Measurements from ENCODE around the gene GJB4. TPM values are rescaled to one million over a fixed set of nuclear protein-coding genes. Genes with fewer than 3 reads are reported as not detected.
A peak's percentile ranks its signal among the peaks of the same experiment; 100 is the strongest.

Gene GJB4
- total and polyA plus RNA-seq, 4 experiments from 2014 or later: not detected

- no peaks in the 10 kb centered on the region for H3K9me3 Mint-ChIP-seq
- no peak overlapping the region for H3K27ac Mint-ChIP-seq
- no peaks in the 10 kb centered on the region for H3K36me3 Mint-ChIP-seq
- peaks cover 0 to 6% (median 4%) of the 10 kb centered on the region in 4 donors for H3K4me1 Mint-ChIP-seq
- H3K27me3 ChIP-seq (ENCODE audit: insufficient read depth, low read length): peaks cover 11% of the 10 kb centered on the region
- H3K4me3 ChIP-seq (ENCODE audit: low read length in 2 of 2): no peak overlapping the region
- no peaks in the 10 kb centered on the region for H3K9me3 ChIP-seq (ENCODE audit: control insufficient read depth in 1 of 2, low read length in 2 of 2)
- no peak for DNase-seq
- peaks cover 8 to 47% of the 10 kb centered on the region in 2 donors for H3K27me3 Mint-ChIP-seq
- H3K4me1 ChIP-seq (ENCODE audit: insufficient read depth, low read length): peaks cover 10% of the 10 kb centered on the region
- no peak overlapping the region for H3K4me3 Mint-ChIP-seq
- no peaks in the 10 kb centered on the region for H3K36me3 ChIP-seq (ENCODE audit: insufficient read depth, low read length)
- H3K27ac ChIP-seq (ENCODE audit: low read depth, low read length): no peak overlapping the region
- intact Hi-C loops (cut with micrococcal nuclease): no loop called here
- CTCF ChIA-PET (ENCODE audit: partially characterized antibody): interaction anchor here (1.2 kb wide), 1 partner anchor 9 kb away, joined by 3 read pairs; no protein-coding TSS in a partner anchor
- POLR2A ChIA-PET (ENCODE audit: partially characterized antibody): no interaction called here
Observed at GRCh38 chr1:34785231-34785874, 25.8 kb downstream of the GJB4 start.

DNA sequence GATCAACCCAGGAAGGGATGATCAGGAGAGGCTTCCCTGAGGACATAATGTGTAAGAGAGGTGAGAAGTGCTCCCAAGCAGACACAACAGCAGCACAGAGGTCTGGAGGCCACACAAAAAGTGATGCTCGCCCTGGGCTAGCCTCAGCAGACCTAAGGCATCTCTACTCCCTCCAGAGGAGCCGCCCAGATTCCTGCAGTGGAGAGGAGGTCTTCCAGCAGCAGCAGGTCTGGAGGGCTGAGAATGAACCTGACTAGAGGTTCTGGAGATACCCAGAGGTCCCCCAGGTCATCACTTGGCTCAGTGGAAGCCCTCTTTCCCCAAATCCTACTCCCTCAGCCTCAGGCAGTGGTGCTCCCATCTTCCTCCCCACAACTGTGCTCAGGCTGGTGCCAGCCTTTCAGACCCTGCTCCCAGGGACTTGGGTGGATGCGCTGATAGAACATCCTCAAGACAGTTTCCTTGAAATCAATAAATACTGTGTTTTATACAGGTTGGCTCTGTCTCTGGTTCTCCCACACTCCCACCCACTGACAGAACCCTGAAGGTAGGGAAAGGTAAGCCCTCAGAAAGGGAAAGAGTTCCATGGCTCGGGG is 26.4 kb downstream of the GJB4 start:
- ChIA-PET CTCF (ENCODE audit: partially characterized antibody) (interaction anchor here (0.9 to 1.5 kb wide), 7 partner anchors 10 to 81 kb away, joined by 3 to 6 read pairs (median 3); no protein-coding TSS in a partner anchor), POLR2A (ENCODE audit: partially characterized antibody) (interaction anchor here (1.0 kb wide), 1 partner anchor 199 kb away, joined by 4 read pairs; the partner anchor contains the start of gene TMEM35B)
- Mint-ChIP-seq H3K4me1 (peaks cover 0 to 6% (median 4%) of the 10 kb centered on the region in 4 donors), H3K4me3 (no peak overlapping the region), H3K9me3 (no peaks in the 10 kb centered on the region), H3K27ac (peak overlapping the region in 1 of 7 donors; percentile 34), H3K27me3 (peaks cover 11 to 48% of the 10 kb centered on the region in 2 donors), H3K36me3 (no peaks in the 10 kb centered on the region)
- no peak for DNase-seq
- Histone ChIP-seq H3K4me3 (ENCODE audit: low read length in 2 of 2) (no peak overlapping the region), H3K9me3 (ENCODE audit: control insufficient read depth in 1 of 2, low read length in 2 of 2) (no peaks in the 10 kb centered on the region), H3K36me3 (ENCODE audit: insufficient read depth, low read length) (no peaks in the 10 kb centered on the region), H3K4me1 (ENCODE audit: insufficient read depth, low read length) (peaks cover 10% of the 10 kb centered on the region), H3K27ac (ENCODE audit: low read depth, low read length) (no peak overlapping the region), H3K27me3 (ENCODE audit: insufficient read depth, low read length) (peaks cover 9% of the 10 kb centered on the region)
- intact Hi-C loops (cut with micrococcal nuclease): loop anchor here (1.0 kb wide), 2 partner anchors 66 to 80 kb away; no protein-coding TSS in a partner anchor

- Histone ChIP-seq H3K27me3 (ENCODE audit: insufficient read depth, low read length) (peaks cover 6% of the 10 kb centered on the region), H3K4me3 (ENCODE audit: low read length in 2 of 2) (no peak overlapping the region), H3K27ac (ENCODE audit: low read depth, low read length) (no peak overlapping the region), H3K9me3 (ENCODE audit: control insufficient read depth in 1 of 2, low read length in 2 of 2) (no peaks in the 10 kb centered on the region), H3K4me1 (ENCODE audit: insufficient read depth, low read length) (peaks cover 3% of the 10 kb centered on the region), H3K36me3 (ENCODE audit: insufficient read depth, low read length) (no peaks in the 10 kb centered on the region)
- H3K27ac Mint-ChIP-seq: peak overlapping the region in 2 of 7 donors; percentile 1 to 34
- intact Hi-C loops (cut with micrococcal nuclease): loop anchor here (1.0 kb wide), 2 partner anchors 66 to 80 kb away; no protein-coding TSS in a partner anchor
- no peak overlapping the region for H3K4me3 Mint-ChIP-seq
- POLR2A ChIA-PET (ENCODE audit: partially characterized antibody): interaction anchor here (1.0 kb wide), 1 partner anchor 198 kb away, joined by 4 read pairs; the partner anchor contains the start of gene TMEM35B
- CTCF ChIA-PET (ENCODE audit: partially characterized antibody): interaction anchor here (0.9 to 1.5 kb wide), 6 partner anchors 17 to 80 kb away, joined by 3 to 6 read pairs (median 4); no protein-coding TSS in a partner anchor
- no peaks in the 10 kb centered on the region for H3K9me3 Mint-ChIP-seq
- DNase-seq: peak; percentile 41 to 58 (median 45)
- H3K27me3 Mint-ChIP-seq: peaks cover 14 to 52% of the 10 kb centered on the region in 2 donors
- no peaks in the 10 kb centered on the region for H3K36me3 Mint-ChIP-seq
- H3K4me1 Mint-ChIP-seq: peaks cover 0 to 6% (median 3%) of the 10 kb centered on the region in 4 donors
Observed at GRCh38 chr1:34786521-34787325, 27.2 kb downstream of the GJB4 start.

GRCh38 chr1:34787461-34788420 is 28.2 kb downstream of the GJB4 start:
- Histone ChIP-seq H3K27me3 (ENCODE audit: insufficient read depth, low read length) (peaks cover 5% of the 10 kb centered on the region), H3K27ac (ENCODE audit: low read depth, low read length) (no peak overlapping the region), H3K9me3 (ENCODE audit: control insufficient read depth in 1 of 2, low read length in 2 of 2) (no peaks in the 10 kb centered on the region), H3K4me1 (ENCODE audit: insufficient read depth, low read length) (no peaks in the 10 kb centered on the region), H3K36me3 (ENCODE audit: insufficient read depth, low read length) (no peaks in the 10 kb centered on the region), H3K4me3 (ENCODE audit: low read length in 2 of 2) (no peak overlapping the region)
- Mint-ChIP-seq H3K4me3 (no peak overlapping the region), H3K27me3 (peaks cover 18 to 56% of the 10 kb centered on the region in 2 donors), H3K27ac (no peak overlapping the region), H3K4me1 (peaks cover 4 to 12% (median 6%) of the 10 kb centered on the region in 4 donors), H3K9me3 (no peaks in the 10 kb centered on the region), H3K36me3 (no peaks in the 10 kb centered on the region)
- no peak for DNase-seq
- ChIA-PET POLR2A (ENCODE audit: partially characterized antibody) (no interaction called here), CTCF (ENCODE audit: partially characterized antibody) (interaction anchor here (1.5 kb wide), 1 partner anchor 16 kb away, joined by 4 read pairs; no protein-coding TSS in a partner anchor)
- intact Hi-C loops (cut with micrococcal nuclease): no loop called here

- Mint-ChIP-seq H3K27me3 (peaks cover 16 to 41% of the 10 kb centered on the region in 2 donors), H3K27ac (no peak overlapping the region), H3K9me3 (no peaks in the 10 kb centered on the region), H3K36me3 (peaks cover 0 to 7% of the 10 kb centered on the region in 2 donors), H3K4me1 (peaks cover 4 to 12% (median 7%) of the 10 kb centered on the region in 4 donors), H3K4me3 (no peak overlapping the region)
- Histone ChIP-seq H3K4me3 (ENCODE audit: low read length in 2 of 2) (no peak overlapping the region), H3K36me3 (ENCODE audit: insufficient read depth, low read length) (no peaks in the 10 kb centered on the region), H3K4me1 (ENCODE audit: insufficient read depth, low read length) (no peaks in the 10 kb centered on the region), H3K27ac (ENCODE audit: low read depth, low read length) (no peak overlapping the region), H3K9me3 (ENCODE audit: control insufficient read depth in 1 of 2, low read length in 2 of 2) (no peaks in the 10 kb centered on the region), H3K27me3 (ENCODE audit: insufficient read depth, low read length) (peaks cover 9% of the 10 kb centered on the region)
- intact Hi-C loops (cut with micrococcal nuclease): no loop called here
- ChIA-PET CTCF (ENCODE audit: partially characterized antibody) (no interaction called here), POLR2A (ENCODE audit: partially characterized antibody) (no interaction called here)
- DNase-seq: no peak
Observed at GRCh38 chr1:34790985-34791384, 31.4 kb downstream of the GJB4 start.

DNA sequence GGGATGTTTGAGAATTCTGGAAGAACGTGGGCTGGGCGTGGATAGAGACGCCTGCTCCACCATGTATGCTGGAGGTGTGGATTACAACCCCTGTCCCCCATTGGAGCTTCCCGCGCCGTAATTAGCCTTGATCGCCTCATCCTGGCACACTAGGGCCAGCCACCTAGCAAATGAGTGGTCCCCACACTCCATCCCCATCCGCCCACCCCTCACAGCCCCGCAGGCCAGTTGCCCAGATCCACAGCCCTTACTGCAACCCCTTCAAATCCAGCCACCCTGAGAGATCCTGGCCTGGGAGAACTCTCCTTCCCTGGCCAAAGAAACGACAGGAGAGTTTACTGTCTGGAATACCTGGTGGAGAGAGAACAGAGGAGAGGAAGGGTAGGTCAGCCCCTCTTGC is 32.9 kb downstream of the GJB4 start:
- Histone ChIP-seq H3K36me3 (ENCODE audit: insufficient read depth, low read length) (no peaks in the 10 kb centered on the region), H3K4me1 (ENCODE audit: insufficient read depth, low read length) (no peaks in the 10 kb centered on the region), H3K27me3 (ENCODE audit: insufficient read depth, low read length) (peaks cover 9% of the 10 kb centered on the region), H3K4me3 (ENCODE audit: low read length in 2 of 2) (no peak overlapping the region), H3K9me3 (ENCODE audit: control insufficient read depth in 1 of 2, low read length in 2 of 2) (no peaks in the 10 kb centered on the region), H3K27ac (ENCODE audit: low read depth, low read length) (no peak overlapping the region)
- intact Hi-C loops (cut with micrococcal nuclease): no loop called here
- ChIA-PET CTCF (ENCODE audit: partially characterized antibody) (no interaction called here), POLR2A (ENCODE audit: partially characterized antibody) (no interaction called here)
- Mint-ChIP-seq H3K27me3 (peaks cover 15 to 33% of the 10 kb centered on the region in 2 donors), H3K4me3 (peak overlapping the region; percentile 21 to 70 (median 62)), H3K27ac (no peak overlapping the region), H3K9me3 (no peaks in the 10 kb centered on the region), H3K4me1 (peaks cover 3 to 5% (median 4%) of the 10 kb centered on the region in 4 donors), H3K36me3 (peaks cover 0 to 7% of the 10 kb centered on the region in 2 donors)
- no peak for DNase-seq
